GF-D8 (cell line): ENCODE measurements around the gene REPIN1.

Experiments
- DNase-seq: peaks from one replicate; lab custom pipeline; 2025; lab: John Stamatoyannopoulos, UW

The REPIN1 gene

GRCh38 chr7:150337179-150337578 lies 31.4 kb upstream of the REPIN1 start:
- DNase-seq, result no peak

GRCh38 chr7:150337659-150338081 lies 31.0 kb upstream of the REPIN1 start:
- DNase-seq, result no peak

GRCh38 chr7:150338166-150338829 lies 30.3 kb upstream of the REPIN1 start:
- no peak for DNase-seq

- DNase-seq, result no peak
Observed at GRCh38 chr7:150339409-150339809, 29.2 kb upstream of the REPIN1 start.

GRCh38 chr7:150340024-150340749 lies 28.4 kb upstream of the REPIN1 start:
- no peak for DNase-seq

GRCh38 chr7:150340875-150341262 lies 27.8 kb upstream of the REPIN1 start:
- no peak for DNase-seq

GRCh38 chr7:150341263-150342120 lies 27.1 kb upstream of the REPIN1 start, which contains the start of gene RARRES2:
Gene RARRES2, minus strand, starts transcription at chr7:150341629. Its CDS starts 1,020 bp downstream, at chr7:150340609.
- DNase-seq, result no peak

- DNase-seq, result no peak
Observed at GRCh38 chr7:150342121-150342408, 26.6 kb upstream of the REPIN1 start.

- no peak for DNase-seq
Observed at GRCh38 chr7:150343225-150343624, 25.4 kb upstream of the REPIN1 start.

- DNase-seq, result no peak
Observed at GRCh38 chr7:150344299-150344698, 24.3 kb upstream of the REPIN1 start.

- DNase-seq, result no peak
Observed at GRCh38 chr7:150345012-150345411, 23.6 kb upstream of the REPIN1 start.

GRCh38 chr7:150346922-150347321 lies 21.7 kb upstream of the REPIN1 start:
- DNase-seq, result no peak

- no peak for DNase-seq
Observed at GRCh38 chr7:150351587-150352194, 16.9 kb upstream of the REPIN1 start.

- no peak for DNase-seq
Observed at GRCh38 chr7:150355666-150356059, 13.0 kb upstream of the REPIN1 start.

- DNase-seq, result peak; percentile 35
Observed at GRCh38 chr7:150356265-150356897, 12.2 kb upstream of the REPIN1 start.

- DNase-seq, result peak; percentile 92
Observed at GRCh38 chr7:150357270-150357669, 11.4 kb upstream of the REPIN1 start.

GRCh38 chr7:150357771-150358427 lies 10.7 kb upstream of the REPIN1 start:
- no peak for DNase-seq

- no peak for DNase-seq
Observed at GRCh38 chr7:150358433-150358832, 10.2 kb upstream of the REPIN1 start.

- DNase-seq, result no peak
Observed at GRCh38 chr7:150358988-150359621, 9.5 kb upstream of the REPIN1 start.

GRCh38 chr7:150359622-150360362 lies 8.8 kb upstream of the REPIN1 start:
- no peak for DNase-seq
